Islet of Langerhans (tissue), 1 donor: ENCODE measurements around the gene MAGEB17.
A peak's percentile ranks its signal among the peaks of the same experiment; 100 is the strongest.
"Not testable (repeated sequence)": the region's sequence is repeated elsewhere in the genome, so short reads cannot be mapped to it uniquely, and the experiment has no call there.

ENCODE experiments used
- FAIRE-seq: peaks from one replicate; lab custom pipeline; 2011; peaks lifted over from hg19 to GRCh38; lab: Jason Lieb, UNC

The MAGEB17 gene

GRCh38 chrX:16156692-16157331 lies 10.5 kb upstream of the MAGEB17 start:
- peak; percentile 27 for FAIRE-seq

GRCh38 chrX:16160729-16161128 lies 6.6 kb upstream of the MAGEB17 start:
- FAIRE-seq: no peak

GRCh38 chrX:16161173-16161572 lies 6.1 kb upstream of the MAGEB17 start:
- not testable (repeated sequence) for FAIRE-seq

- FAIRE-seq: no peak
Observed at GRCh38 chrX:16162391-16162790, 4.9 kb upstream of the MAGEB17 start.

- FAIRE-seq: no peak
Observed at GRCh38 chrX:16164748-16165147, 2.5 kb upstream of the MAGEB17 start.

- no peak for FAIRE-seq
Observed at GRCh38 chrX:16171039-16171438, 3.8 kb downstream of the MAGEB17 start.

- FAIRE-seq: no peak
Observed at GRCh38 chrX:16171944-16172343, 4.7 kb downstream of the MAGEB17 start.

GRCh38 chrX:16172391-16172790 lies 5.1 kb downstream of the MAGEB17 start:
- no peak for FAIRE-seq

- no peak for FAIRE-seq
Observed at GRCh38 chrX:16175329-16176061, 8.2 kb downstream of the MAGEB17 start.

GRCh38 chrX:16177260-16177659 lies 10.0 kb downstream of the MAGEB17 start:
- no peak for FAIRE-seq

GRCh38 chrX:16183843-16184242 lies 16.6 kb downstream of the MAGEB17 start:
- not testable (repeated sequence) for FAIRE-seq

GRCh38 chrX:16185725-16186136 lies 18.4 kb downstream of the MAGEB17 start:
- peak; percentile 92 for FAIRE-seq

- no peak for FAIRE-seq
Observed at GRCh38 chrX:16186380-16187007, 19.2 kb downstream of the MAGEB17 start.

- FAIRE-seq: no peak
Observed at GRCh38 chrX:16187024-16187760, 19.9 kb downstream of the MAGEB17 start.

GRCh38 chrX:16188687-16189086 lies 21.4 kb downstream of the MAGEB17 start:
- no peak for FAIRE-seq

- FAIRE-seq: no peak
Observed at GRCh38 chrX:16191605-16192004, 24.3 kb downstream of the MAGEB17 start.

- FAIRE-seq: no peak
Observed at GRCh38 chrX:16196829-16197228, 29.5 kb downstream of the MAGEB17 start.

- FAIRE-seq: no peak
Observed at GRCh38 chrX:16199343-16199742, 32.1 kb downstream of the MAGEB17 start.

- peak; percentile 68 for FAIRE-seq
Observed at GRCh38 chrX:16202943-16203342, 35.7 kb downstream of the MAGEB17 start.

GRCh38 chrX:16204538-16204937 lies 37.3 kb downstream of the MAGEB17 start:
- FAIRE-seq: no peak

GRCh38 chrX:16205840-16206239 lies 38.6 kb downstream of the MAGEB17 start:
- no peak for FAIRE-seq

GRCh38 chrX:16207634-16208033 lies 40.4 kb downstream of the MAGEB17 start:
- no peak for FAIRE-seq

- FAIRE-seq: no peak
Observed at GRCh38 chrX:16208601-16209000, 41.3 kb downstream of the MAGEB17 start.
